ENCODE results near the gene RAET1L. TPM values are rescaled to one million over a fixed set of nuclear protein-coding genes. Genes with fewer than 3 reads are reported as not detected.
A peak's percentile ranks its signal among the peaks of the same experiment; 100 is the strongest.
"Not testable (repeated sequence)": the region's sequence is repeated elsewhere in the genome, so short reads cannot be mapped to it uniquely, and the experiment has no call there.

Gene RAET1L, protein sequence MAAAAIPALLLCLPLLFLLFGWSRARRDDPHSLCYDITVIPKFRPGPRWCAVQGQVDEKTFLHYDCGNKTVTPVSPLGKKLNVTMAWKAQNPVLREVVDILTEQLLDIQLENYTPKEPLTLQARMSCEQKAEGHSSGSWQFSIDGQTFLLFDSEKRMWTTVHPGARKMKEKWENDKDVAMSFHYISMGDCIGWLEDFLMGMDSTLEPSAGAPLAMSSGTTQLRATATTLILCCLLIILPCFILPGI
- total RNA-seq (2014; rRNA removed; shearing (Covaris generic)), result not detected in 2 replicates

DNA sequence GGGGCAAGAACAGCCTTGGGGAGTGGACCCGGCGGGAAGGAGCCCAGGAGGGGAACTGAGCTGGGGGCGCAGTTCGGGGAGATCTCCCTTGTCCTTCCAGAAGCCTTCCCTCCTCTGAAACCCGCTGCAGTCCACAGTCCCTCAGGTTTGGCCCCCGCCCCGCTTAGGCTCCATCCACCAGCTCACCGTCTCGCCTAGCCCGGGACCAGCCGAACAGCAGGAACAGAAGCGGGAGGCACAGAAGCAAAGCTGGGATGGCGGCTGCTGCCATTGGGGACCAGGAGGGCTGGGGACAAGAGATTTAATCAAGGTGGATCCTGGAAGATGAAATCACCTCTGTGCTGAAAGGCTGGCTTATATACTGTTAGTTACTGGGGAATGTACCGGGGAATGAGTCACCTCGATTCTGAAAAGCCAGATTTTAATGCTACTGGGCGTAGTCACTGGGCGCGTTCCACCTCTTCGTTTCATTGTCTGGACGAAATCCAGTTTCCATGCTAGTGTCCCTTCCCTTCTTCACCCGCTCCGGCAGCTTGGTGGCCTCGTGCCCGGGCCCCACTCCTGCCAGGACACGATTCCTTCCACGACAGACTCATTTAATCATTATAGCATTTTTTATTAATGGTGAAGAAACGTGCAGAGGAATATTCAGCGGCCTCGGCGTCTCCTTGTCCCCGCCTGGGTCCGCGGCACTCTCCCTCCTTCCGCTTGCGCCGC is at the start of gene RAET1L:
Gene RAET1L (minus strand): TSS at position 332 of the 717 bp plus-strand sequence. CDS start 61 bp downstream, at position 271.
- H3K9me3 ChIP-seq (replicated peaks), result no peaks in the 10 kb centered on the region
- no peaks in the 10 kb centered on the region for H3K36me3 ChIP-seq
- DNase-seq (ENCODE audit: low read depth in 1 of 2, low spot score in 2 of 2), result peak; percentile 37 to 64
- H3K4me3 ChIP-seq, result no peak within 1 kb of the TSS
- no peak within 1 kb of the TSS for H3K27ac ChIP-seq
- H3K27me3 ChIP-seq (replicated peaks), result peaks cover 17% of the 10 kb centered on the region
- H3K4me1 ChIP-seq (replicated peaks), result peaks cover 11% of the 10 kb centered on the region

DNA sequence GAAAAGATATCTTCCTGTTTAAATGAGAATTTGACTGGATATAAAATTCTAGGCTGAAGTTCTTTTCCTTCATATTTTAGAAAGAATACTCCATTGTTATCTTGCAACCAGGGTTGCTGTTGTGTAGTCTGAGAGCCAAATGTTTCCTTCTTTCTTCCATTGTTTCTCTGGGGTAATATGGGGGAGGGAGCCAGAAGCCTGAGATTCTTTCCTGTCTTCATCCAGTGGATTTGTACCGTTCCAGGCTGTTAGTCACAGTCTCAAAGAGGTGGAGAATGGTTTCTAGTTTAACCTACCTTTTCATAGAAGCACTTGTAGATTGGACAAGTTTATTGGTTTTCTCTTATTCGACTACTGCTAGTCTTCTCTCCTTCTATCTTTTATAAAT is 49.7 kb upstream of the RAET1L start:
- Histone ChIP-seq H3K9me3 (replicated peaks) (no peaks in the 10 kb centered on the region), H3K4me3 (no peak overlapping the region), H3K4me1 (replicated peaks) (peaks cover 7% of the 10 kb centered on the region), H3K36me3 (no peaks in the 10 kb centered on the region), H3K27me3 (replicated peaks) (no peaks in the 10 kb centered on the region), H3K27ac (no peak overlapping the region)
- DNase-seq (ENCODE audit: low read depth in 1 of 2, low spot score in 2 of 2), result peak in 1 of 2 experiments; percentile 12

- H3K9me3 ChIP-seq (replicated peaks); DNase-seq (ENCODE audit: low read depth in 1 of 2, low spot score in 2 of 2); H3K36me3 ChIP-seq; H3K27ac ChIP-seq; H3K4me3 ChIP-seq; H3K4me1 ChIP-seq (replicated peaks); H3K27me3 ChIP-seq (replicated peaks): not testable (repeated sequence)
Observed at GRCh38 chr6:150074396-150075033, 49.2 kb upstream of the RAET1L start.

- H3K27me3 ChIP-seq (replicated peaks), result no peaks in the 10 kb centered on the region
- no peak overlapping the region for H3K4me3 ChIP-seq
- H3K4me1 ChIP-seq (replicated peaks), result peaks cover 12% of the 10 kb centered on the region
- no peaks in the 10 kb centered on the region for H3K9me3 ChIP-seq (replicated peaks)
- no peaks in the 10 kb centered on the region for H3K36me3 ChIP-seq
- no peak overlapping the region for H3K27ac ChIP-seq
- peak; percentile 30 to 85 for DNase-seq (ENCODE audit: low read depth in 1 of 2, low spot score in 2 of 2)
Observed at GRCh38 chr6:150072201-150072600, 46.9 kb upstream of the RAET1L start.

DNA sequence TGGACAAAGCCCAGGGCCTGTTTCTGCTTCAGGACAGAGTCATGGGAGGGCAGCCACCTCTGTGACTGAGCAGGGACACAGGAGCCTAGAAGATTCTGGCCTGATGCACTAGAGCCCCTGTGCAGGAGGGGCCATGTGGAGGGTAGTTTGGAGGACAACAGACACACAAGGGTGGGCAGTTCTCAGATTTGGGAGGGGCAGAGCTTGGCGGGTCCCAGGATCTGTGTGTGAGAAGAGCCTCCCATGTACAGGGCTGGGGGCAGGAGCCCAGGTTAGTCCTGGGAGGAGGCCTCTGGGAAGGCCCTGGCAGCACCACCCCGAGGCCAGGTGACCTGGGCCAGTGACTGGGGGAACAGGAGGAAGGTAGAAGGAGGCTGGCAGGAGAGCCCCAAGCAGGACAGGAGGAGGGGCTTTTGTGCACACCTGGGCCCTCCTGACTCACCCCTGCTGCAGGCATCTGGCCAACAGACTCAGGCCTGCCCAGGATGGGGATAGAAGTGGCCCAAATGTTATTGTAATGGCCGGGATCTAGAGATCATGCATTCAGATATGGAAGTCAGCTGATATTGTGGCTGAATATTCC is 45.0 kb upstream of the RAET1L start:
- Histone ChIP-seq H3K9me3 (replicated peaks) (no peaks in the 10 kb centered on the region), H3K4me3 (no peak overlapping the region), H3K4me1 (replicated peaks) (peaks cover 12% of the 10 kb centered on the region), H3K27me3 (replicated peaks) (no peaks in the 10 kb centered on the region), H3K27ac (no peak overlapping the region), H3K36me3 (peaks cover under 1% of the 10 kb centered on the region)
- DNase-seq (ENCODE audit: low read depth in 1 of 2, low spot score in 2 of 2), result no peak

DNA sequence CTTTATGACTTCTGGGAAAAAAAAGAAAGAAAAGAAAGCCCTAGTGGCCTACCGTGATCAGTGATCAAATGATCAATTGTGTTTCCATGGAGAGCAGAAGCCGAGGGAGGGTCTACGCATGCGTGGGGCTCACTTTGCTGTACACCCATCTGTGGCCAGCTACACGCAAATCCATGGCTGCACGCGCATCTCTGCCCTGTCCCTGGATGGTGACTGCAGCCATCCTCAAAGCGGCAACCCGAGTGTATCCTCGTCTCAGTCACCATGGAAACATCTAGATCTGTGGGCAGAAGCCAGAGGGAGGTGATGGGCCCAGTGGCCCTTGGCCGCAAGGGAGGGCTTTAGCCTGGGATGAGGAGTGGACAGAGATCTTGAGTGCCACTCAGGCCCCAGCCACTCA is 44.4 kb upstream of the RAET1L start:
- no peaks in the 10 kb centered on the region for H3K27me3 ChIP-seq (replicated peaks)
- H3K36me3 ChIP-seq, result peaks cover 7% of the 10 kb centered on the region
- no peak for DNase-seq (ENCODE audit: low read depth in 1 of 2, low spot score in 2 of 2)
- no peaks in the 10 kb centered on the region for H3K9me3 ChIP-seq (replicated peaks)
- H3K4me3 ChIP-seq, result no peak overlapping the region
- H3K4me1 ChIP-seq (replicated peaks), result peaks cover 12% of the 10 kb centered on the region
- H3K27ac ChIP-seq, result no peak overlapping the region

DNA sequence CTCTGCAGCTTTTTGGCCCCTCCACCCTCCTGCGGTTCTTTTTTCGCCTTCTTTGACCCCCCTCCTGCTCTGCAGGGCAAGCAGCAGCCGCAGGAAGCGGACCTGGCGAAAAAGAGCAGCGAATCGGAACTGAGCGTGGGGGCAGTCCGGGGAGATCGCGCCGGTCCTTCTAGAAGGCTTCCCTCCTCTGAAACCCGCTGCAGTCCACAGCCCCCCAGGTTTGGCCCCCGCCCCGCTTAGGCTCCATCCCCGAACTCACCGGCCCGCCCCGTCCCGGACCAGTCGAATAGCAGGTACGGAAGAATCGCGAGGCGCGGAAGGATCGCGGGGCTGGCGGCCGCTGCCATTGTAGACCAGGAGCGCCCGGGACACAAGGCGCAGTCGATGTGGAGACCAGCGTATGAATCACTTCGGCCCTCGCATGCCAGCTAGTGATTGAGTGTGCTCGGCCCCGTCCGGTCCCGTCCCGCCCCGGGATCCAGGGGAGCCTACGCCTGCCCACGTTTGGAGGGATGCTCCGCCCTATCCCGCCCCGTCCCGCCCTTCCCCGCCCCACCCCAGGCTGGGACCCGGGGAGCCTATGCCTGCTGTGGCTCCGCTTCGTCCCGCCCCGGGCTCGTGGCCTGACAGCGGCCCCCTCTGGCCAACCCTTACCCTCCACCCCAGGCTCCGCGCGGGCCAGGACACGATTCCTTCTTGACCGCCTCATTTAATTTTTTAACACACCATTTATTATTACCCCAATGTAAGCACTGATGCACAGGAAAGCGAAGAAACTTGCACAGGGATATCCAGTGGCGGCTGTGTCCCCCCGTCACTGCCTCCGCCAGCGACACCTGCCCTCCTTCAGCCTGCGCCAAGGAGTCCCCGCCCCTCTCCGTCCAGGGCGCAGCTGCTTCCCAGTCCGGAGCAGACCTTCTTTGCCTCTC is 43.7 kb upstream of the RAET1L start, which contains the start of gene ULBP3:
Gene ULBP3 (minus strand): TSS at position 402 of the 929 bp plus-strand sequence. CDS start 55 bp downstream, at position 347.
- no peaks in the 10 kb centered on the region for H3K9me3 ChIP-seq (replicated peaks)
- H3K27ac ChIP-seq, result peak within 1 kb of the TSS; percentile 66
- DNase-seq (ENCODE audit: low read depth in 1 of 2, low spot score in 2 of 2), result peak; percentile 78 to 97
- peak within 1 kb of the TSS; percentile 66 for H3K4me3 ChIP-seq
- no peaks in the 10 kb centered on the region for H3K27me3 ChIP-seq (replicated peaks)
- peaks cover 12% of the 10 kb centered on the region for H3K4me1 ChIP-seq (replicated peaks)
- peaks cover 10% of the 10 kb centered on the region for H3K36me3 ChIP-seq

DNA sequence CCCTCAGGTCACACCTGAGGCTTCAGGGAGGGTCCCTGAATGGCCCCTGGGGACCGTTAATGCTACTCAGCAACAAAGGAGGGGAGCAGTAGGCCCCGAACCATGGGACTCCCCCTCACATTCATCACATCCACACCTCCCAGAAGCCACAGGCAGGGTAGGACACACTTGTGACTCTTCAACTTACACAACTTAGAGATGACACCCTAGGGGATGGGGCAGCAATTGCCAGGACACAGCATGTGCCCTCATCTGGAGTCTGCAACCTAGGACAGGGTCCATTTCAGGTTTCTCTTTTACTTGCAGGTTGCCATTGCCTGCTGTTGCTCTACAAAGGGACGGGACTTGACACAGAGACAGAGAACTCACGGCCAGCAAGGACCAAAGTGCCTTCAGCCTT is 42.8 kb upstream of the RAET1L start:
- Histone ChIP-seq H3K9me3 (replicated peaks) (no peaks in the 10 kb centered on the region), H3K27ac (no peak overlapping the region; the same call in 1 of the 2 replicates), H3K36me3 (peaks cover 10% of the 10 kb centered on the region), H3K27me3 (replicated peaks) (no peaks in the 10 kb centered on the region), H3K4me1 (replicated peaks) (peaks cover 12% of the 10 kb centered on the region), H3K4me3 (peak overlapping the region; percentile 66)
- DNase-seq (ENCODE audit: low read depth in 1 of 2, low spot score in 2 of 2), result peak in 1 of 2 experiments; percentile 9

- Histone ChIP-seq H3K9me3 (replicated peaks) (no peaks in the 10 kb centered on the region), H3K27ac (no peak overlapping the region), H3K4me1 (replicated peaks) (peaks cover 5% of the 10 kb centered on the region), H3K36me3 (peaks cover 14% of the 10 kb centered on the region), H3K4me3 (no peak overlapping the region), H3K27me3 (replicated peaks) (no peaks in the 10 kb centered on the region)
- no peak for DNase-seq (ENCODE audit: low read depth in 1 of 2, low spot score in 2 of 2)
Observed at GRCh38 chr6:150065083-150065482, 39.8 kb upstream of the RAET1L start.

- Histone ChIP-seq H3K27ac (no peak overlapping the region), H3K36me3 (peaks cover 14% of the 10 kb centered on the region), H3K4me1 (replicated peaks) (peaks cover 5% of the 10 kb centered on the region), H3K9me3 (replicated peaks) (no peaks in the 10 kb centered on the region), H3K27me3 (replicated peaks) (no peaks in the 10 kb centered on the region), H3K4me3 (no peak overlapping the region)
- DNase-seq (ENCODE audit: low read depth in 1 of 2, low spot score in 2 of 2), result no peak
Observed at GRCh38 chr6:150063640-150064039, 38.3 kb upstream of the RAET1L start.

- not testable (repeated sequence) for H3K4me3 ChIP-seq; H3K27me3 ChIP-seq (replicated peaks); DNase-seq (ENCODE audit: low read depth in 1 of 2, low spot score in 2 of 2); H3K27ac ChIP-seq; H3K9me3 ChIP-seq (replicated peaks); H3K4me1 ChIP-seq (replicated peaks); H3K36me3 ChIP-seq
Observed at GRCh38 chr6:150059973-150060372, 34.6 kb upstream of the RAET1L start.

- peaks cover 4% of the 10 kb centered on the region; the same call in 1 of the 2 replicates for H3K36me3 ChIP-seq
- no peak for DNase-seq (ENCODE audit: low read depth in 1 of 2, low spot score in 2 of 2)
- H3K9me3 ChIP-seq (replicated peaks), result no peaks in the 10 kb centered on the region
- no peaks in the 10 kb centered on the region for H3K4me1 ChIP-seq (replicated peaks)
- H3K27me3 ChIP-seq (replicated peaks), result peaks cover 7% of the 10 kb centered on the region; the same call in 1 of the 2 replicates
- no peak overlapping the region for H3K27ac ChIP-seq
- H3K4me3 ChIP-seq, result no peak overlapping the region
Observed at GRCh38 chr6:150058986-150059385, 33.7 kb upstream of the RAET1L start.
